GM23248 (cell line): ENCODE data around the gene NUMA1. TPM values are rescaled to one million over a fixed set of nuclear protein-coding genes. Genes with fewer than 3 reads are reported as not detected.
A peak's percentile ranks its signal among the peaks of the same experiment; 100 is the strongest.

Experiments used
- DNase-seq: peaks from one replicate; pipeline ENCODE4 v3.0.0-alpha.2; 2015
- H2AFZ ChIP-seq: fragments of 200-600 bp; sonication (generic); 2 replicates; pipeline ENCODE4 v1.6.1; 2016; ENCODE audit warnings: antibody characterized with exemption
- H3F3A ChIP-seq: fragments of 200-600 bp; sonication (generic); 2 replicates; pipeline ENCODE4 v1.6.1; 2016; ENCODE audit warnings: mild to moderate bottlenecking, antibody characterized with exemption, mixed run types; ENCODE audit not compliant: insufficient read depth
- H3K27ac ChIP-seq: fragments of 200-600 bp; sonication (generic); 2 replicates; pipeline ENCODE4 v1.5.1; 2016; ENCODE audit warnings: mild to moderate bottlenecking
- H3K27me3 ChIP-seq: fragments of 200-600 bp; sonication (generic); replicated peaks from 2 replicates; pipeline ENCODE4 v1.6.1; 2016; ENCODE audit warnings: mild to moderate bottlenecking; ENCODE audit not compliant: insufficient read depth
- H3K36me3 ChIP-seq: fragments of 200-600 bp; sonication (generic); 2 replicates; pipeline ENCODE4 v1.6.1; 2016; ENCODE audit warnings: low read depth, mild to moderate bottlenecking
- H3K4me1 ChIP-seq: fragments of 200-600 bp; sonication (generic); 2 replicates; pipeline ENCODE4 v1.6.1; 2016; ENCODE audit warnings: mild to moderate bottlenecking; ENCODE audit not compliant: insufficient read depth
- H3K4me2 ChIP-seq: fragments of 200-600 bp; sonication (generic); one replicate; pipeline ENCODE4 v1.6.1; 2016; ENCODE audit warnings: mild to moderate bottlenecking; ENCODE audit not compliant: unreplicated experiment
- H3K4me3 ChIP-seq: fragments of 200-600 bp; sonication (generic); 2 replicates; pipeline ENCODE4 v1.5.1; 2016; ENCODE audit warnings: mild to moderate bottlenecking
- H3K79me2 ChIP-seq: fragments of 200-600 bp; sonication (generic); 2 replicates; pipeline ENCODE4 v1.6.1; 2016; ENCODE audit warnings: mild to moderate bottlenecking; ENCODE audit not compliant: insufficient read depth
- H3K9ac ChIP-seq: fragments of 200-600 bp; sonication (generic); 2 replicates; pipeline ENCODE4 v1.6.1; 2016; ENCODE audit warnings: mild to moderate bottlenecking
- H3K9me2 ChIP-seq: fragments of 200-600 bp; sonication (generic); 2 replicates; pipeline ENCODE4 v1.6.1; 2016; ENCODE audit warnings: mixed run types, mild to moderate bottlenecking, moderate library complexity; ENCODE audit not compliant: insufficient read depth
- H3K9me3 ChIP-seq: fragments of 200-600 bp; sonication (generic); one replicate; pipeline ENCODE4 v1.6.1; 2017; ENCODE audit warnings: low read depth
- H4K20me1 ChIP-seq: fragments of 200-600 bp; sonication (generic); 2 replicates; pipeline ENCODE4 v1.6.0; 2016; ENCODE audit not compliant: insufficient read depth
- EZH2 ChIP-seq: fragments of 200-600 bp; sonication (generic); IDR thresholded peaks from 2 replicates; pipeline ENCODE4 v1.6.1; 2018; ENCODE audit warnings: antibody characterized with exemption, mild to moderate bottlenecking; ENCODE audit not compliant: insufficient read depth, poor library complexity, severe bottlenecking
- EZH2phosphoT487 ChIP-seq: fragments of 200-600 bp; sonication (generic); IDR thresholded peaks from 2 replicates; pipeline ENCODE4 v1.6.1; 2018; ENCODE audit warnings: antibody characterized with exemption, moderate library complexity, mild to moderate bottlenecking, low read depth; ENCODE audit not compliant: insufficient read depth
- WGBS, 2 experiments: methylation state at CpG; one replicate each; pipeline ENCODE4 v1.1.6; 2015 to 2017; ENCODE audit warnings: low lambda C conversion rate in 2 of 2, low coverage in 1 of 2; ENCODE audit errors: missing lambda C conversion rate in 2 of 2; 5-methylcytosine and 5-hydroxymethylcytosine counted together
- in situ Hi-C: fragments of 300-500 bp; cut with MboI; formaldehyde crosslinking; loops from 2 replicates; pipeline ENCODE4 v1.15.0; 2020
- polyA plus RNA-seq: library from polyadenylated mRNA; unstranded; fragments of >200 nt; fragmentation: Nextera tagmentation; extraction: Ambion mirVana; gene quantifications from 2 replicates; pipeline ENCODE4 v1.2.1, GENCODE V29; 2016
- total RNA-seq: library from RNA; depleted of rRNA; stranded (reverse); fragments of >200 nt; shearing (Covaris generic); gene quantifications from 2 replicates; pipeline ENCODE4 v1.2.3, GENCODE V29; 2014

Gene NUMA1
- total and polyA plus RNA-seq, 2 experiments from 2014 or later = 51.5 to 124 TPM

DNA sequence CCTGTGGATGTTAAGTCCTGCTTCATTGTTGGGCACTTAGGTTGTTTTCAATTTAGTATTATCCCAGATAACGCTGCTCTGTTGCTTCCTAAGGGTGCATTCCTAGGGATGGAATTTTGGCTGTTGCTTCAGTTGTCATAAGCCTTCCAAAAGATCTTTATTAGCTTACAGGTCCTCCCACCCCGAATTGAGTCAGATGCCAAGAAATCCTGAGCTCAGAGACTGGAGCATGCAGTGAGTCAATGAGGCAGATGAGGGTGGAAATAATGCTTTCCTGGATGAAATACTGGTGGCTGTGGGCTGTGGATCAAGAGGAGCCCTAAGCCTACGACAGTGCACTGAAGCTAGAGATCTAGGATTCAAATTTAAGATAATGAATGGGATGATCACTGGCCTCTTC, 92.3 kb downstream of the NUMA1 start:
- 9 to 14% methylated on average over 3 of the region's 3 CpGs for WGBS, 2 experiments
- peaks cover 10% of the 10 kb centered on the region; the same call in 1 of the 2 replicates for H3K36me3 ChIP-seq
- no peak for TF ChIP-seq EZH2
- TF ChIP-seq EZH2phosphoT487 = no peak
- H3K4me2 ChIP-seq = peak overlapping the region; percentile 19
- H3K9me2 ChIP-seq = no peaks in the 10 kb centered on the region
- peak; percentile 88 for DNase-seq
- no peaks in the 10 kb centered on the region for H3K9me3 ChIP-seq
- in situ Hi-C loops = no loop called here
- H3K9ac ChIP-seq = no peak overlapping the region
- no peak overlapping the region for H3K4me3 ChIP-seq
- no peaks in the 10 kb centered on the region for H3K27me3 ChIP-seq
- peaks cover 11% of the 10 kb centered on the region; the same call in 1 of the 2 replicates for H3K79me2 ChIP-seq
- no peaks in the 10 kb centered on the region for H4K20me1 ChIP-seq
- H3F3A ChIP-seq = peaks cover 13% of the 10 kb centered on the region
- H3K27ac ChIP-seq = peak overlapping the region; percentile 39
- H2AFZ ChIP-seq = no peak overlapping the region
- H3K4me1 ChIP-seq = peaks cover 15% of the 10 kb centered on the region

DNA sequence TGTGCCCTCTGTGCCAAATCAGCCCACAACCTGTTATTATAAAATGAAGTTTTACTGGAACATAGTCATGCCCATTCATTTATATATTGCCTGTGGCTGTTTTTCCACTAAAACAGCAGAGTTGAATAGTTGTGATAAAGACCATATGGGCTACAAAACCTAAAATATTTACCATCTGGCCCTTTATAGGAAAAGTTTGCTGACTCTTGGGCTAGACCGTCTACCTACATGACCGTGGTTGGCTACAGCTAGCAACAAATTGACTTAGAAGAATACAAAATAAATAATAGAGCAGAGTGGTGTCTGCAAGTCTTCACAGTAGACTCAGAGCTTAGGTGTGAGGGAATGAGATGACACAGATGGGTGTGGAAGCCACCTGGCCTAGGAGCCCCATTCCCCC, 92.8 kb downstream of the NUMA1 start:
- no peak for DNase-seq
- H3F3A ChIP-seq = peaks cover 13% of the 10 kb centered on the region
- no peaks in the 10 kb centered on the region for H3K27me3 ChIP-seq
- WGBS, 2 experiments = 46 to 49% methylated on average over 2 of the region's 2 CpGs
- no peak overlapping the region for H2AFZ ChIP-seq
- no peaks in the 10 kb centered on the region for H3K9me2 ChIP-seq
- H4K20me1 ChIP-seq = no peaks in the 10 kb centered on the region
- H3K4me1 ChIP-seq = peaks cover 15% of the 10 kb centered on the region
- H3K27ac ChIP-seq = peak overlapping the region; percentile 10; the same call in 1 of the 2 replicates
- peaks cover 10% of the 10 kb centered on the region; the same call in 1 of the 2 replicates for H3K36me3 ChIP-seq
- H3K9me3 ChIP-seq = no peaks in the 10 kb centered on the region
- peaks cover 11% of the 10 kb centered on the region; the same call in 1 of the 2 replicates for H3K79me2 ChIP-seq
- no peak overlapping the region for H3K9ac ChIP-seq
- no peak for TF ChIP-seq EZH2
- no peak for TF ChIP-seq EZH2phosphoT487
- in situ Hi-C loops = no loop called here
- no peak overlapping the region for H3K4me3 ChIP-seq
- H3K4me2 ChIP-seq = peak overlapping the region; percentile 19

DNA sequence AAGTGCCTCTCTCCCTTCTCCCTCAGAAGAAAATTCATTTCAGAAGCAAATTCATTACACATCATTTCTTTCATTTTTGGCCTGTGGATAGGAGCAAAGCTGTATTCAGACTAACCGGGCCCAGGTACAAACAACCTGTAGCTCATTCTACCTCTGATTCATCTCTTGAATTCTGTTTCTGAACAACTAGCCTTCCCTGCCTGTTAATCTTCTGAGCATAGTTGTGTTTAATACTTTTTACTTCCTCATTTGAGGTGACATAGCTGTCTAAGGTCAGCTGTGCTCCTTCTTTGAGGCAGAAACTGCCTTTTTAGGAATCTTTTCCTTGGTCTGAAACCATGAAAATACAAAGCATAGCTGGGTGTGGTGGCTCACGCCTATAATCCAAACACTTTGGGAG, 94.2 kb downstream of the NUMA1 start:
- H3K36me3 ChIP-seq = peaks cover 6% of the 10 kb centered on the region; the same call in 1 of the 2 replicates
- 95 to 99% methylated on average over 2 of the region's 2 CpGs for WGBS, 2 experiments
- H3K4me2 ChIP-seq = no peak overlapping the region
- H3K9me3 ChIP-seq = no peaks in the 10 kb centered on the region
- H2AFZ ChIP-seq = no peak overlapping the region
- peaks cover 18% of the 10 kb centered on the region; the same call in 1 of the 2 replicates for H3K79me2 ChIP-seq
- TF ChIP-seq EZH2phosphoT487 (no peak), EZH2 (no peak)
- in situ Hi-C loops = no loop called here
- no peaks in the 10 kb centered on the region for H3K9me2 ChIP-seq
- no peak overlapping the region for H3K4me3 ChIP-seq
- DNase-seq = no peak
- no peak overlapping the region for H3K9ac ChIP-seq
- no peaks in the 10 kb centered on the region for H4K20me1 ChIP-seq
- H3K27me3 ChIP-seq = no peaks in the 10 kb centered on the region
- H3K27ac ChIP-seq = no peak overlapping the region
- peaks cover 15% of the 10 kb centered on the region for H3K4me1 ChIP-seq
- H3F3A ChIP-seq = peaks cover 13% of the 10 kb centered on the region

DNA sequence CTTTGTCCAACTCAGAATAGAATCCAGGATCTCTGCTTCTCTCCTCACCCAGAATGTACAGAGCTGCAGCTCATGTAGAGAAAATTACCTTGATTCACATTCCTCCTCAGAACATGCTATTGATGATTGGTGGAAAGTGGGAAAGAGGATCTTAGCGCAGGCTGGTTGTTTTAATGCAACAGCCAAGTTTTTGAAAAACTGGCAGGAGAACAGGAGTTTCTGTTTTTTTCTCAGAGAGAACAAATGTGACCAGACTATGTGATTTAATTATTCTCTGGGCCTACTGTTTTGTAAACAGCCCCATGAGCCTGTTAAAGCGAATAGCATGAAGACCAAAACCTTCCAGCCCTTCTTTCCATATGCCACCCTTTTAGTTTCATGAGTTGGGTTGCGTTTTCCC, 100.7 kb downstream of the NUMA1 start:
- no peak overlapping the region for H3K27ac ChIP-seq
- H3K79me2 ChIP-seq = peaks cover 9% of the 10 kb centered on the region; the same call in 1 of the 2 replicates
- peaks cover 6% of the 10 kb centered on the region; the same call in 1 of the 2 replicates for H3F3A ChIP-seq
- H3K9me3 ChIP-seq = no peaks in the 10 kb centered on the region
- TF ChIP-seq EZH2phosphoT487 (no peak), EZH2 (no peak)
- DNase-seq = no peak
- H3K4me1 ChIP-seq = 0 out of 2 replicates have a peak, but pooled peaks cover 9% of the 10 kb centered on the region
- no peaks in the 10 kb centered on the region for H3K27me3 ChIP-seq
- no peaks in the 10 kb centered on the region for H3K9me2 ChIP-seq
- peaks cover 6% of the 10 kb centered on the region; the same call in 1 of the 2 replicates for H3K36me3 ChIP-seq
- H4K20me1 ChIP-seq = no peaks in the 10 kb centered on the region
- H3K4me3 ChIP-seq = no peak overlapping the region
- H3K9ac ChIP-seq = no peak overlapping the region
- H3K4me2 ChIP-seq = no peak overlapping the region
- no peak overlapping the region for H2AFZ ChIP-seq
- in situ Hi-C loops = no loop called here
- 72 to 73% methylated on average over 3 of the region's 3 CpGs for WGBS, 2 experiments
